SK-N-SH (cell line): ENCODE measurements around the gene ZSWIM5. TPM values are rescaled to one million over a fixed set of nuclear protein-coding genes. Genes with fewer than 3 reads are reported as not detected.

ENCODE experiments used
- CTCF ChIA-PET: fragments of 300-600, 350-600 bp; formaldehyde crosslinking; extraction: SDS; loops from one replicate; lab custom pipeline; 2021; lab: Yijun Ruan, JAX
- POLR2A ChIA-PET: fragments of 350-600 bp; sonication (Branson Sonifier 250); formaldehyde crosslinking; extraction: SDS; loops from one replicate; lab custom pipeline; 2020; ENCODE audit warnings: antibody characterized with exemption, inconsistent platforms; lab: Yijun Ruan, JAX
- DNase-seq: peaks from one replicate; pipeline ENCODE4 v3.0.0; 2012
- H2AFZ ChIP-seq: fragments of 200-600 bp; sonication (generic); 2 replicates; pipeline ENCODE4 v1.8.1; 2016; ENCODE audit warnings: antibody characterized with exemption, mild to moderate bottlenecking, low read depth
- H3F3A ChIP-seq: fragments of 200-600 bp; sonication (generic); replicated peaks from 2 replicates; pipeline ENCODE3; 2016; ENCODE audit warnings: antibody characterized with exemption, mild to moderate bottlenecking; ENCODE audit not compliant: insufficient read depth
- H3K27ac ChIP-seq, 2 experiments: fragments of 200-500 bp in 1 of 2; fragments of 200-600 bp in 1 of 2; sonication (Bioruptor generic) in 1 of 2; sonication (generic), shearing (Covaris generic) in 1 of 2; 2 replicates each; pipeline versions ENCODE4 v1.5.1 to v1.6.1; 2014 to 2016; ENCODE audit warnings: low read depth in 2 of 2, inconsistent platforms in 1 of 2, low read length in 1 of 2, mild to moderate bottlenecking in 1 of 2, mixed read lengths in 1 of 2
- H3K27me3 ChIP-seq: fragments of 200-600 bp; sonication (generic), shearing (Covaris generic); 2 replicates; pipeline ENCODE4 v1.6.1; 2016; ENCODE audit warnings: mixed run types; ENCODE audit not compliant: insufficient read depth
- H3K36me3 ChIP-seq, 2 experiments: fragments of 200-500 bp in 1 of 2; fragments of 200-600 bp in 1 of 2; sonication (Bioruptor generic) in 1 of 2; sonication (generic) in 1 of 2; replicated peaks in 1 of 2; 2 replicates each; pipeline versions ENCODE3 to v1.5.1; 2014 to 2016; ENCODE audit warnings: low read length in 1 of 2, mild to moderate bottlenecking in 1 of 2; ENCODE audit not compliant: insufficient read depth in 2 of 2, control insufficient read depth in 1 of 2
- H3K4me1 ChIP-seq, 2 experiments: fragments of 200-500 bp in 1 of 2; fragments of 200-600 bp in 1 of 2; sonication (Bioruptor generic) in 1 of 2; sonication (generic), shearing (Covaris generic) in 1 of 2; 2 replicates each; pipeline versions ENCODE4 v1.5.1 to v1.6.1; 2014 to 2016; ENCODE audit warnings: low read depth in 1 of 2, low read length in 1 of 2, mixed run types in 1 of 2; ENCODE audit not compliant: insufficient read depth in 2 of 2, control insufficient read depth in 1 of 2
- H3K4me2 ChIP-seq: fragments of 200-600 bp; sonication (generic), shearing (Covaris generic); 2 replicates; pipeline ENCODE4 v1.6.1; 2017; ENCODE audit warnings: mixed run types
- H3K4me3 ChIP-seq, 2 experiments: fragments of 200-500 bp in 1 of 2; fragments of 200-600 bp in 1 of 2; sonication (Bioruptor generic) in 1 of 2; sonication (generic), shearing (Covaris generic) in 1 of 2; 2 replicates each; pipeline versions ENCODE4 v1.5.1 to v1.8.1; 2014 to 2016; ENCODE audit warnings: low read depth in 2 of 2, inconsistent platforms in 1 of 2, low read length in 1 of 2, mild to moderate bottlenecking in 1 of 2, mixed read lengths in 1 of 2, moderate library complexity in 1 of 2
- H3K79me2 ChIP-seq: fragments of 200-600 bp; sonication (generic); 2 replicates; pipeline ENCODE4 v1.8.1; 2017; ENCODE audit warnings: mild to moderate bottlenecking; ENCODE audit not compliant: insufficient read depth
- H3K9ac ChIP-seq: fragments of 200-600 bp; sonication (generic); 2 replicates; pipeline ENCODE4 v1.6.1; 2017; ENCODE audit warnings: mixed run types
- H3K9me2 ChIP-seq: fragments of 200-600 bp; sonication (generic); 2 replicates; pipeline ENCODE4 v1.6.1; 2017; ENCODE audit warnings: mixed run types
- H3K9me3 ChIP-seq: fragments of 200-600 bp; sonication (generic); 2 replicates; pipeline ENCODE4 v1.6.1; 2017; ENCODE audit warnings: mixed run types, mild to moderate bottlenecking, moderate library complexity
- H4K20me1 ChIP-seq: fragments of 200-600 bp; sonication (generic); 2 replicates; pipeline ENCODE4 v1.6.1; 2017; ENCODE audit warnings: mild to moderate bottlenecking, mixed run types; ENCODE audit not compliant: insufficient read depth
- CTCF ChIP-seq: fragments of 200-600 bp; sonication (generic); IDR thresholded peaks from 2 replicates; pipeline ENCODE4 v1.6.1; 2017; ENCODE audit warnings: antibody characterized with exemption, mild to moderate bottlenecking, moderate library complexity
- IRF3 ChIP-seq: fragments of 150-350 bp; IDR thresholded peaks from 2 replicates; pipeline ENCODE4 v1.6.1; 2016; ENCODE audit warnings: mild to moderate bottlenecking, low read depth, low read length
- JUND ChIP-seq: IDR thresholded peaks from 2 replicates; pipeline ENCODE4 v1.4.0; 2012
- MXI1 ChIP-seq: IDR thresholded peaks from 2 replicates; pipeline ENCODE4 v1.6.1; 2012; ENCODE audit warnings: mild to moderate bottlenecking, low read depth, low read length, improper control_type of control experiment
- PBX3 ChIP-seq: IDR thresholded peaks from 2 replicates; pipeline ENCODE4; 2012
- RCOR1 ChIP-seq: fragments of 150-350 bp; IDR thresholded peaks from 2 replicates; pipeline ENCODE4 v1.6.1; 2017; ENCODE audit warnings: antibody characterized with exemption, low read length
- RXRA ChIP-seq: IDR thresholded peaks from 2 replicates; pipeline ENCODE4 v1.4.0; 2012; ENCODE audit warnings: low read depth, mild to moderate bottlenecking, borderline replicate concordance
- SMC3 ChIP-seq: IDR thresholded peaks from 2 replicates; pipeline ENCODE4 v1.6.1; 2012; ENCODE audit warnings: low read depth, low read length, improper control_type of control experiment
- USF1 ChIP-seq: IDR thresholded peaks from 2 replicates; pipeline ENCODE4 v1.4.0; 2012; ENCODE audit warnings: low read depth, borderline replicate concordance
- USF2 ChIP-seq: fragments of 150-350 bp; IDR thresholded peaks from 2 replicates; pipeline ENCODE4 v1.6.1; 2017; ENCODE audit warnings: antibody characterized with exemption, low read length, low read depth, borderline replicate concordance
- WGBS: methylation state at CpG from one replicate; pipeline ENCODE4 v1.1.6; 2017; ENCODE audit warnings: low lambda C conversion rate; 5-methylcytosine and 5-hydroxymethylcytosine counted together
- polyA plus RNA-seq, 3 experiments: library from polyadenylated mRNA; depleted of rRNA; stranded (reverse); fragments of >200 nt; gene quantifications; 2 replicates each; pipeline ENCODE4 v1.2.3, GENCODE V29; 2012

ZSWIM5 gene
- polyA plus RNA-seq, 1 of the 3 experiments (the other 2 are of a cell fraction) = 0.07 TPM

GRCh38 chr1:45016090-45016697 lies 190.2 kb downstream of the ZSWIM5 start:
- H3K4me3 ChIP-seq = no peak overlapping the region
- no peaks in the 10 kb centered on the region for H4K20me1 ChIP-seq
- 86% methylated on average over 2 of the region's 2 CpGs for WGBS
- H3K4me1 ChIP-seq = peaks cover 6 to 30% of the 10 kb centered on the region in 2 experiments
- H3K36me3 ChIP-seq = peaks cover 0 to 23% of the 10 kb centered on the region in 2 experiments
- CTCF ChIA-PET = interaction anchor here (1.7 to 13.4 kb wide), 2 partner anchors 180 to 286 kb away, joined by 4 to 470 read pairs; no protein-coding TSS in a partner anchor
- no peak overlapping the region for H2AFZ ChIP-seq
- no peaks in the 10 kb centered on the region for H3K9me2 ChIP-seq
- DNase-seq = no peak
- H3K27ac ChIP-seq = no peak overlapping the region
- no peak for TF ChIP-seq USF1
- no peak for TF ChIP-seq PBX3
- no peak for TF ChIP-seq IRF3
- no peak for TF ChIP-seq JUND
- TF ChIP-seq, all 33 proteins: peak for 0
- no peak overlapping the region for H3K4me2 ChIP-seq
- POLR2A ChIA-PET = no interaction called here
- H3K27me3 ChIP-seq = no peaks in the 10 kb centered on the region
- peaks cover 5% of the 10 kb centered on the region for H3F3A ChIP-seq
- no peaks in the 10 kb centered on the region for H3K9me3 ChIP-seq
- peaks cover 22% of the 10 kb centered on the region; the same call in 1 of the 2 replicates for H3K79me2 ChIP-seq
- no peak overlapping the region for H3K9ac ChIP-seq

- no peak overlapping the region for H3K4me2 ChIP-seq
- DNase-seq = no peak
- peaks cover 6 to 30% of the 10 kb centered on the region in 2 experiments for H3K4me1 ChIP-seq
- H3K9me3 ChIP-seq = no peaks in the 10 kb centered on the region
- H3K9ac ChIP-seq = no peak overlapping the region
- H3K9me2 ChIP-seq = no peaks in the 10 kb centered on the region
- peaks cover 5% of the 10 kb centered on the region for H3F3A ChIP-seq
- 40% methylated on average over 2 of the region's 2 CpGs for WGBS
- H3K36me3 ChIP-seq = peaks cover 0 to 23% of the 10 kb centered on the region in 2 experiments
- peaks cover 27% of the 10 kb centered on the region; the same call in 1 of the 2 replicates for H3K79me2 ChIP-seq
- CTCF ChIA-PET = interaction anchor here (1.7 to 13.4 kb wide), 6 partner anchors 10 to 476 kb away, joined by 4 to 470 read pairs (median 12); partner anchors contain the start of genes PTCH2 and TESK2
- TF ChIP-seq MXI1 (no peak), CTCF (no peak), RXRA (no peak), USF2 (no peak), RCOR1 (no peak), SMC3 (no peak)
- TF ChIP-seq, all 33 proteins: peak for 0
- no peaks in the 10 kb centered on the region for H3K27me3 ChIP-seq
- no peak overlapping the region for H3K27ac ChIP-seq
- no peak overlapping the region for H3K4me3 ChIP-seq
- H4K20me1 ChIP-seq = no peaks in the 10 kb centered on the region
- POLR2A ChIA-PET = no interaction called here
- H2AFZ ChIP-seq = no peak overlapping the region
Measured at GRCh38 chr1:45015683-45016082, 190.7 kb downstream of the ZSWIM5 start.
